HUES64 (cell line): ENCODE measurements around the gene PACRG.

Experiments
- H3K27ac ChIP-seq: 2 replicates; pipeline ENCODE4 v1.7.0; 2013; ENCODE audit warnings: low read depth, low read length, inconsistent platforms
- H3K27me3 ChIP-seq: 2 replicates; pipeline ENCODE4 v1.6.1; 2013; ENCODE audit warnings: mild to moderate bottlenecking, low read length; ENCODE audit not compliant: insufficient read depth
- H3K36me3 ChIP-seq: 2 replicates; pipeline ENCODE4 v1.6.1; 2013; ENCODE audit warnings: mild to moderate bottlenecking, low read length; ENCODE audit not compliant: insufficient read depth
- H3K4me1 ChIP-seq: 2 replicates; pipeline ENCODE4 v1.6.1; 2013; ENCODE audit warnings: mild to moderate bottlenecking, low read length, moderate library complexity; ENCODE audit not compliant: insufficient read depth
- H3K4me3 ChIP-seq: 2 replicates; pipeline ENCODE4 v1.5.1; 2013; ENCODE audit warnings: mild to moderate bottlenecking, low read length, moderate library complexity
- H3K9ac ChIP-seq: 2 replicates; pipeline ENCODE4 v1.6.1; 2013; ENCODE audit warnings: mild to moderate bottlenecking, low read depth, low read length
- H3K9me3 ChIP-seq: 2 replicates; pipeline ENCODE4 v1.6.1; 2013; ENCODE audit warnings: low read depth, low read length; ENCODE audit not compliant: insufficient read depth
- WGBS: fragments of 150-250, 120-280 bp; methylation state at CpG from one replicate; pipeline ENCODE4 v1.1.7; 2013; ENCODE audit warnings: missing lambda C conversion rate; 5-methylcytosine and 5-hydroxymethylcytosine counted together

Gene PACRG

DNA sequence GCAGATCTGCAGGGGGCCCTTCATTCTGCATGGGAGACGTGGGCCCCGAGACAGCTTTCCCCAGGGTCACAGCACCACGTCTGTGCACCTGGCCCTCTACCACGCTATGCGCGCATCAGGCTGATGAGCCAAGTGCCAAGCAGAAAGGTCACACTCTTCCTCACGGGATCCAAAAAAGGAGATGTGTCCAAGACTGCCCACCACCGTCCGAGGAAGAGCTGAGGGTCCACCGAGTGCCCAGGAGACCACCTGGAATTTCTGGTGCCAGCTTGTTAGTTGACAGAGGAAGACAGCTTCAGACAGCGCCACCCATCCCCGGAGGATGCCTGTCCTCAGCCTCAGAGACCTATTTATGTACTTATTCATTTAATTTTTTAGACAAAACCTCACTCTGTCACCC, 609.2 kb downstream of the PACRG start:
- H3K36me3 ChIP-seq = no peaks in the 10 kb centered on the region
- H3K4me3 ChIP-seq = no peak overlapping the region
- H3K9ac ChIP-seq = no peak overlapping the region
- H3K9me3 ChIP-seq = no peaks in the 10 kb centered on the region
- peaks cover 23% of the 10 kb centered on the region for H3K4me1 ChIP-seq
- H3K27me3 ChIP-seq = peaks cover 10% of the 10 kb centered on the region; the same call in 1 of the 2 replicates
- H3K27ac ChIP-seq = no peak overlapping the region
- 97% methylated on average over 12 of the region's 12 CpGs for WGBS

DNA sequence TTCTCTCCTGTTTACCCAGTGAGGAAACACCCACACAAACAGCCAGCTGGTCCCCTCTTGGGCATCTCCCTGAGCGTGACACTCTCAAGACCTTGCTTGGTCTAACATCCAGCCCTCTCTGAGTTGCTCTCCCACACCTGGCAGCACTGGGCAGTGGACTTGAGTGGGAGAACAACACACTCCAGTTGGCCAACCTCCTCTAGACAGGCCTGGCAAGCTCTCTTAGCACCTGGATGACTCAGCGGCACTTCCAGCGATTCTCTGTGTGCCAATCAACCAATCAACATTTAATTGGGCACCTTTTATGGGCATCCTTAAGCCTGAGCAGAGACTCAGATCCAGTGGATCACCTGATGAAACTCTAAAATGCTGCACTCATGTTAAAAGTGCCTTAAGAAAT, 610.2 kb downstream of the PACRG start:
- Histone ChIP-seq H3K27ac (no peak overlapping the region), H3K4me1 (peaks cover 26% of the 10 kb centered on the region), H3K4me3 (no peak overlapping the region), H3K36me3 (no peaks in the 10 kb centered on the region), H3K9ac (no peak overlapping the region), H3K27me3 (peaks cover 10% of the 10 kb centered on the region; the same call in 1 of the 2 replicates), H3K9me3 (no peaks in the 10 kb centered on the region)
- 90% methylated on average over 3 of the region's 3 CpGs for WGBS

GRCh38 chr6:163338671-163339405, 611.1 kb downstream of the PACRG start:
- peak overlapping the region; percentile 6; the same call in 1 of the 2 replicates for H3K27ac ChIP-seq
- WGBS = 55% methylated on average over 12 of the region's 12 CpGs
- H3K9ac ChIP-seq = no peak overlapping the region

DNA sequence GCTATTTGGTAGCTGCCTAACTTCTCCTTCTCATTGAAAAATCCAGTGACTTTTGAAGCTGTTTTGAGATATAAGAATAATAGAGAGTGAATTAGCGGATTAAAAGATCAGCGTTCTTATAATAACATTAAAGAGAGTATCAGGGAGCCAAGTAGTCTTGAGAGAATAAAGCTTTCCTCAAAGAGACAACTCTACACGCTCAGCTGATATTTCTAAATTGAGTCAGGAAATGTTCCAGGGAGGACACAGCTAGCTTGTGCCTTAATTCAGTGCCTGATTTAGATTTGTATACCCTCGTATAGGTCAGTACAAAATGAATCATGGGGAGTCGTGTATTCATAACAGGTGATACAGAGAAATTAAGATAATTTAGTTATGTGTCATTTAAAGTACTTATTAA, 611.7 kb downstream of the PACRG start:
- H3K27ac ChIP-seq = no peak overlapping the region
- H3K4me1 ChIP-seq = peaks cover 26% of the 10 kb centered on the region
- H3K36me3 ChIP-seq = no peaks in the 10 kb centered on the region
- no peaks in the 10 kb centered on the region for H3K9me3 ChIP-seq
- H3K4me3 ChIP-seq = no peak overlapping the region; the same call in 1 of the 2 replicates
- H3K27me3 ChIP-seq = peaks cover 10% of the 10 kb centered on the region; the same call in 1 of the 2 replicates
- no peak overlapping the region for H3K9ac ChIP-seq
- WGBS = 92% methylated on average over 4 of the region's 5 CpGs

More at GRCh38 chr6:163338671-163339405, 611.1 kb downstream of the PACRG start:
- no peaks in the 10 kb centered on the region for H3K36me3 ChIP-seq
- H3K27me3 ChIP-seq = peaks cover 10% of the 10 kb centered on the region; the same call in 1 of the 2 replicates
- H3K4me3 ChIP-seq = no peak overlapping the region; the same call in 1 of the 2 replicates
- H3K9me3 ChIP-seq = no peaks in the 10 kb centered on the region
- H3K4me1 ChIP-seq = peaks cover 26% of the 10 kb centered on the region

GRCh38 chr6:163340201-163340887, 612.6 kb downstream of the PACRG start:
- H3K9me3 ChIP-seq = no peaks in the 10 kb centered on the region
- peaks cover 26% of the 10 kb centered on the region for H3K4me1 ChIP-seq
- no peak overlapping the region for H3K4me3 ChIP-seq
- 97% methylated on average over 18 of the region's 19 CpGs for WGBS
- H3K27me3 ChIP-seq = peaks cover 10% of the 10 kb centered on the region; the same call in 1 of the 2 replicates
- no peaks in the 10 kb centered on the region for H3K36me3 ChIP-seq
- no peak overlapping the region for H3K9ac ChIP-seq
- no peak overlapping the region for H3K27ac ChIP-seq

DNA sequence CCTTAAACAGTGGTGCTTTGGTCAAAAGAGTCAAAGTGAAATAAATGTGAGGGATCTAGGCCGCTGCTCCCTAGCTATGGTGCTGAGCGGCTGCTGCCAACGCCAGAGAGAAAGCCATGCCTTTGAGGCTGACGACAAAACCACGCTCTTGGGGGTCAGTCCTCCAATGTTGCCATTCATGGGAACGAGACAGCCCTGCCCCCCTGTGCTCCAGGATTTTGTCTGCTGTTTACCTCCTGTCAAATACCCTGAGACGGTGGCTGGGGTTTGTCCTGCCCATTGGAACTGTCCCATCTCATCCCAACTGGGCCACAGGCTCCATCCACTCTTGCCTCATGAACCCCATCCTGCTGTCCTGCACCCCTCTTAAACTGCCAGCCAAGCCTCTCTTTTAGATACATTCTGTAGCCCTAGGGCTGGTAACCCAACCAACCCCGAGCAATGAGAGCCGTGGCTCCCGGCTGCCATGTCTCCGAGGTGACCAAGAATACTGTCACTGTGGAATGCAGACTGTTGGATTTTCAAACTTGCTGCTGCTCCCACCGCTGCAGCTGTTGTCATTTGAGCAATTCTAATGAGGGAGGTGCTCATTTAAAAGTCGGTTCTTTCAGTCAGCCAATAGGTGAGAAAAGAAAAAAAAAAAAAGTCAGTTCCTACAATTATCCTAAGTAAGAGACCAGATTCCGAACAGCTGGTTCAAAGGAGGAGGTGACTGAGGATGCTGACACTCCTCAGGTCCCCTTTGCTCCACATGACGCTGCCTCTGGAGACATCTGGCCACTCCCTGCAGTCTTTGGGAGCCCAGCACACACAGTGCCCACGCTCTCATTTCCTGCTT, 613.7 kb downstream of the PACRG start:
- H3K36me3 ChIP-seq = no peaks in the 10 kb centered on the region
- peaks cover 19% of the 10 kb centered on the region for H3K4me1 ChIP-seq
- peaks cover 6% of the 10 kb centered on the region; the same call in 1 of the 2 replicates for H3K27me3 ChIP-seq
- no peak overlapping the region for H3K4me3 ChIP-seq
- 73% methylated on average over 16 of the region's 16 CpGs for WGBS
- H3K9me3 ChIP-seq = no peaks in the 10 kb centered on the region
- H3K9ac ChIP-seq = no peak overlapping the region
- no peak overlapping the region; the same call in 1 of the 2 replicates for H3K27ac ChIP-seq

- Histone ChIP-seq H3K27ac (no peak overlapping the region), H3K36me3 (no peaks in the 10 kb centered on the region), H3K4me1 (peaks cover 19% of the 10 kb centered on the region), H3K27me3 (0 out of 2 replicates have a peak, but pooled peaks cover 2% of the 10 kb centered on the region), H3K9ac (no peak overlapping the region), H3K4me3 (no peak overlapping the region), H3K9me3 (no peaks in the 10 kb centered on the region)
- 91% methylated on average over 24 of the region's 24 CpGs for WGBS
Measured at GRCh38 chr6:163342571-163343539, 615.1 kb downstream of the PACRG start.

DNA sequence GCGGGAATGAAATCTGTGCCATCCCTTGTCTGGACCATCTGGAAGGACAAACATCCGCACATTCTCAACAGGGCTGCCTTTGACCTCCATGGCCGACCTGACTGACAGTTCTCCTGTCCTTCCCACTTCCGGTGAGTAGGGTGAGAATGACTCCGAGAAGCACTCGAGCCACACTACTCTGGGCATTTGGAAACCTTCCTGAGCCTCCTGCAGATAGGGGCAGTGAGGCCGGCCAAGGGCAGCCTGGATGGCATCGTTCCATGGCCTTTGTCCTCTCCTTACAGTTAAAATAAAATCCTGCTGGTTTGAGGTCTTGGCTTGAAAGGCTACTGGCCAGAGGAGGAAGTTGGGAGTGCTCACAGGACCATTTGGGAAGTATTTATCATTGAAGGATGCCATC, 615.8 kb downstream of the PACRG start:
- H3K4me1 ChIP-seq = peaks cover 14% of the 10 kb centered on the region
- no peak overlapping the region for H3K9ac ChIP-seq
- H3K36me3 ChIP-seq = no peaks in the 10 kb centered on the region
- H3K27me3 ChIP-seq = no peaks in the 10 kb centered on the region
- H3K4me3 ChIP-seq = no peak overlapping the region
- H3K9me3 ChIP-seq = no peaks in the 10 kb centered on the region
- no peak overlapping the region for H3K27ac ChIP-seq
- 95% methylated on average over 8 of the region's 8 CpGs for WGBS

DNA sequence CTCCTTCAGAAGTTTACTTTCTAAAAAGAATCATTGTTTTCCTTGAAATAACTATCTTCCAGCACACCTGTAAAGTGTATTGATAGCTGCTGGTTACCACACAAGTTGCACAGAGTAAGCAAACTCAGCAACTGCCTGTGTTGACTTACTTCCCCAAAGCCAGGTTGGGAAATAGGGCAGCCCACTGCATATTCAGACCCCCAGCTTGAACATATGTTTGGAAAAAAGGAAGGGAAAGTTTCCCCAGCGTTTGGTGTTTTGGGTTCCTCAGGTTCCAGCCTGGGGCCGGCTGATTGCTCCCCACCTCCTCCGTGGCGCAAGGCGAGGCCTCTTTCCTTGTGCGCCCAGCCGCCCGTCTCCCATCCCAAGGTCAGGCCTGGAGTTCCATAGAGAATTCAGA, 616.6 kb downstream of the PACRG start:
- Histone ChIP-seq H3K36me3 (no peaks in the 10 kb centered on the region), H3K9ac (no peak overlapping the region), H3K4me1 (peaks cover 6% of the 10 kb centered on the region), H3K27me3 (no peaks in the 10 kb centered on the region), H3K9me3 (no peaks in the 10 kb centered on the region), H3K27ac (no peak overlapping the region), H3K4me3 (no peak overlapping the region)
- WGBS = 95% methylated on average over 8 of the region's 8 CpGs

- Histone ChIP-seq H3K9me3 (no peaks in the 10 kb centered on the region), H3K36me3 (no peaks in the 10 kb centered on the region), H3K4me1 (peaks cover 3% of the 10 kb centered on the region; the same call in 1 of the 2 replicates), H3K9ac (no peak overlapping the region), H3K27me3 (no peaks in the 10 kb centered on the region), H3K27ac (no peak overlapping the region), H3K4me3 (no peak overlapping the region)
- 94% methylated on average over 8 of the region's 8 CpGs for WGBS
Measured at GRCh38 chr6:163345931-163346330, 618.2 kb downstream of the PACRG start.
